AG09319 (cell line): ENCODE measurements around the gene BCO2.

ENCODE experiments used
- DNase-seq: peaks from one replicate; pipeline ENCODE4 v3.0.0-alpha.2; 2010; ENCODE audit warnings: low read depth; ENCODE audit errors: extremely low read depth
- CTCF ChIP-seq: IDR thresholded peaks from 2 replicates; pipeline ENCODE4 v1.5.1; 2011; ENCODE audit warnings: low read depth, mild to moderate bottlenecking, inconsistent platforms, low read length, moderate library complexity

The BCO2 gene

GRCh38 chr11:112206071-112206470, 30.8 kb downstream of the BCO2 start:
- no peak for DNase-seq
- TF ChIP-seq CTCF = no peak

DNA sequence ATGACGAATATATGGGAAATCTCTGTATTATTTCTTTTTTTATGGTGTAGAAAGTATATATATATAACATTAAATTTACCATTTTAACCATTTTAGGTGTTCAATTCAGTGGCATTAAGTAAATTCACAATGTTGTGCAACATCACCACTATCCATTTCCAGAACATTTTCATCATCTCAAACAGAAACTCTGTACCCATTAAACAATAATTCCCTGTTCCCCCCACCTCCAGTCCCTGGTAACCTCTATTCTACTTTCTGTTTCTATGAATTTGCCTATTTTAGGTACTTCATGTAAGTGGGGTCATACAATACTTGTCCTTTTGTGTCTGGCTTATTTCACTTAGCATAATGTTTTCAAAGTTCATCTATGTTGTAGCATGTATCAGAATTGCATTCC, 35.6 kb downstream of the BCO2 start:
- no peak for DNase-seq
- no peak for TF ChIP-seq CTCF

- TF ChIP-seq CTCF = no peak
- DNase-seq = no peak
Observed at GRCh38 chr11:112211536-112211935, 36.2 kb downstream of the BCO2 start.

- no peak for TF ChIP-seq CTCF
- DNase-seq = no peak
Observed at GRCh38 chr11:112212290-112212689, 37.0 kb downstream of the BCO2 start.

DNA sequence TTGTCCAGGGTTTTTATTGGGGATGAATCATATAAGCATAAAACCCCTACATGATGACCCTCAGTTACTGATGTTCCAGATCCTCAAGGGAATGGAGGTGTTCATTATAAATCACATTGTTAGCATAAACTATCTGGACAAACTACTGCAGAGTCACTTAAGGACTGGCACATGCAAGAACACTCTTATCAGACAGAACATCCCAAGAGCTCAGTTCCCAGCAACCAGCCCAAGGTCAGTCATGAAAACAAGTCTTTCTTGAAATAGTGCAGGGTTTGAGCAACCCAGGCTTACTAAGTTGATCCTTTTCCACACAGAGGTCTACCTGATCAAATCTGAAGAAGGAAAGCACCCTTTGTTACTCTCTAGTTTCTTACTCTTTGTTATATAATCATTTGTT, 37.4 kb downstream of the BCO2 start:
- no peak for DNase-seq
- no peak for TF ChIP-seq CTCF

GRCh38 chr11:112213753-112214152, 38.4 kb downstream of the BCO2 start:
- no peak for DNase-seq
- TF ChIP-seq CTCF = no peak

DNA sequence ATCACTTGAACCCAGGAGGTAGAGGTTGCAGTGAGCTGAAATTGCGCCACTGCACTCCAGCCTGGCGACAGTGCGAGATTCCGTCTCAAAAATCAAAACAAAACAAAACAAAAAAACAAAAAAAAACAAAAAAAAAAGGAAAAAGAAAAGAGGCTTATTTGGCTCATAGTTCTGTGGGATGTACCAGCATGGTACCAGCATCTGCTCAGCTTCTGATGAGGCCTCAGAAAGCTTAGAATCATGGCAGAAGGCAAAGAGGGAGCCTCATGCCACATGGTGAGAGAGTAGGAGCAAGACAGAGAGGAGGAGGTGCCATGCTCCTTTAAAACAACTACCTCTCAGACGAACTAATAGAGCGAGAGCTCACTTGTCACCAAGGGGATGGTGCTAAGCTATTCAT, 40.3 kb downstream of the BCO2 start:
- no peak for DNase-seq
- no peak for TF ChIP-seq CTCF
